ENCODE results near the gene AP5Z1. TPM values are rescaled to one million over a fixed set of nuclear protein-coding genes. Genes with fewer than 3 reads are reported as not detected.

The AP5Z1 gene
- total RNA-seq: 10 to 100 TPM; 13.0 to 33.9 (median 26.8) TPM

GRCh38 chr7:4775250-4775847 lies at the start of gene AP5Z1:
TSS of gene AP5Z1 (plus strand) at chr7:4775623. CDS start at chr7:4775716, 93 bp downstream.
- WGBS, 2 donors (ENCODE audit: low coverage in 1 of 2): 0% methylated on average over 5 of the region's 55 CpGs; no CpG with 5 or more reads in 1 of the 2 donors
- no peaks in the 10 kb centered on the region for H3K27me3 ChIP-seq
- H3K36me3 ChIP-seq: peaks cover 0 to 18% of the 10 kb centered on the region in 2 donors
- peak within 1 kb of the TSS; percentile 68 to 82 for H3K4me3 ChIP-seq
- H3K9me3 ChIP-seq: no peaks in the 10 kb centered on the region
- TF ChIP-seq POLR2AphosphoS5 (IDR thresholded peaks at IDR 0.05): peak; percentile 98
- TF ChIP-seq CTCF (IDR thresholded peaks at IDR 0.05): peak in 3 of 4 experiments; percentile 13 to 22 (median 14)
- peak; percentile 95 to 96 for TF ChIP-seq POLR2A (IDR thresholded peaks at IDR 0.05)
- no peak for TF ChIP-seq EP300 (IDR thresholded peaks at IDR 0.05)
- H3K4me1 ChIP-seq: peaks cover 3 to 49% (median 12%) of the 10 kb centered on the region in 3 donors
- peak within 1 kb of the TSS; percentile 91 to 98 (median 94) for H3K27ac ChIP-seq
- peak; percentile 94 for ATAC-seq

GRCh38 chr7:4725850-4726450 lies 49.5 kb upstream of the AP5Z1 start:
- H3K27ac ChIP-seq: peak overlapping the region; percentile 51 to 96 (median 90)
- H3K36me3 ChIP-seq: no peaks in the 10 kb centered on the region
- H3K27me3 ChIP-seq: no peaks in the 10 kb centered on the region
- TF ChIP-seq POLR2AphosphoS5 (IDR thresholded peaks at IDR 0.05) (peak; percentile 19), CTCF (IDR thresholded peaks at IDR 0.05) (no peak)
- 0 to 19% methylated on average over 4 to 7 of the region's 15 CpGs for WGBS, 2 donors (ENCODE audit: low coverage in 1 of 2)
- peak overlapping the region; percentile 22 to 58 for H3K4me3 ChIP-seq
- peaks cover 0 to 94% (median 26%) of the 10 kb centered on the region in 3 donors for H3K4me1 ChIP-seq
- H3K9me3 ChIP-seq: no peaks in the 10 kb centered on the region
- peak; percentile 40 for ATAC-seq

- H3K4me3 ChIP-seq: peak overlapping the region in 1 of 2 donors; percentile 58
- 69 to 74% methylated on average over 8 to 9 of the region's 9 CpGs for WGBS, 2 donors (ENCODE audit: low coverage in 1 of 2)
- TF ChIP-seq EP300 (IDR thresholded peaks at IDR 0.05) (no peak), CTCF (IDR thresholded peaks at IDR 0.05) (no peak), POLR2A (IDR thresholded peaks at IDR 0.05) (no peak), POLR2AphosphoS5 (IDR thresholded peaks at IDR 0.05) (no peak)
- H3K9me3 ChIP-seq: no peaks in the 10 kb centered on the region
- peaks cover 0 to 95% (median 26%) of the 10 kb centered on the region in 3 donors for H3K4me1 ChIP-seq
- no peak for ATAC-seq
- no peaks in the 10 kb centered on the region for H3K36me3 ChIP-seq
- peak overlapping the region; percentile 51 to 96 (median 90) for H3K27ac ChIP-seq
- H3K27me3 ChIP-seq: no peaks in the 10 kb centered on the region
These were observed 48.9 kb upstream of the AP5Z1 start for GRCh38 chr7:4726566-4726965.

GRCh38 chr7:4727914-4728705 lies 47.3 kb upstream of the AP5Z1 start:
- H3K36me3 ChIP-seq: peaks cover 0 to 5% of the 10 kb centered on the region in 2 donors
- no peak overlapping the region for H3K4me3 ChIP-seq
- H3K27ac ChIP-seq: peak overlapping the region in 3 of 4 donors; percentile 61 to 96 (median 85)
- no peak for ATAC-seq
- H3K9me3 ChIP-seq: no peaks in the 10 kb centered on the region
- peaks cover 0 to 91% (median 23%) of the 10 kb centered on the region in 3 donors for H3K4me1 ChIP-seq
- H3K27me3 ChIP-seq: no peaks in the 10 kb centered on the region
- 92 to 100% methylated on average over 3 to 9 of the region's 20 CpGs for WGBS, 2 donors (ENCODE audit: low coverage in 1 of 2)
- no peak for TF ChIP-seq POLR2A (IDR thresholded peaks at IDR 0.05)
- TF ChIP-seq POLR2AphosphoS5 (IDR thresholded peaks at IDR 0.05): no peak
- TF ChIP-seq CTCF (IDR thresholded peaks at IDR 0.05): no peak
- no peak for TF ChIP-seq EP300 (IDR thresholded peaks at IDR 0.05)

Data from gastroesophageal sphincter (tissue), 4 donors.